ENCODE data around the gene PPM1H. TPM values are rescaled to one million over a fixed set of nuclear protein-coding genes. Genes with fewer than 3 reads are reported as not detected.

Gene PPM1H
- total RNA-seq, 1 experiment from 2014 or later: 12.0 TPM

DNA sequence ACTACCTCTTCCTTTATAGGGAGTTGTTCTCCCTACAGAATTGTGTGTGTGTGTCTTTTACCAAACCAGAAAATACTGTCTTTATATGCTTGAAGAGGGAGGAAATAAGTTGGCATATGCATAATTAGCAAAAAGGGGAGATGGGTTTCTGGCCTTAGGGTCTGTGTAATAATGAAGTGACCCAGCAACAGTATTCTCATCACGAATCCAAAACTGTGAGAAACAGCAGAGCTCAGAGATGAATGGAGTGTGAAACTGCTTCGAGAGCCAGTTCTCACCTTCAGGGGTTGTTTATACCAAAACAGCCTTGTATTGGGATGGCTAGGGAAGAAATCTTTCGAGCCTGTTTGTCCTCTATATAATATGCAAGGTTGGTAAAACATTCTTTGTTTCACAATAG is 240.8 kb downstream of the PPM1H start:
- ChIA-PET POLR2A (ENCODE audit: unreplicated experiment) (interaction anchor here (0.5 kb wide), 1 partner anchor 14 kb away, joined by 3 read pairs; no protein-coding TSS in a partner anchor), CTCF (no interaction called here)
- no peaks in the 10 kb centered on the region for H3K9me3 ChIP-seq (ENCODE audit: low read length)
- H3K4me2 ChIP-seq (ENCODE audit: low read length): no peak overlapping the region
- peaks cover 8% of the 10 kb centered on the region for H3K4me1 ChIP-seq (ENCODE audit: insufficient read depth, low read length)
- H2AFZ ChIP-seq (ENCODE audit: low read length): no peak overlapping the region
- ATAC-seq (no peak), DNase-seq (no peak)
- no peaks in the 10 kb centered on the region for H3K79me2 ChIP-seq (ENCODE audit: low read length)
- peaks cover 3% of the 10 kb centered on the region for H3K36me3 ChIP-seq (ENCODE audit: low read depth, low read length)
- H3K9ac ChIP-seq (ENCODE audit: low read length): no peak overlapping the region
- no TSS peak for BruUV-seq (replicated peaks)
- H3K27ac ChIP-seq (ENCODE audit: low read length): no peak overlapping the region
- intact Hi-C loops (cut with micrococcal nuclease): no loop called here
- no peaks in the 10 kb centered on the region for H3F3A ChIP-seq (ENCODE audit: low read length, unreplicated experiment)
- no peak overlapping the region for H3K4me3 ChIP-seq (ENCODE audit: low read length)
- TF ChIP-seq CTCF (conservative IDR thresholded peaks at IDR 0.05; ENCODE audit: low read depth, low read length) (no peak), EZH2phosphoT487 (IDR thresholded peaks at IDR 0.05; ENCODE audit: borderline replicate concordance, low read length) (no peak), EZH2 (IDR thresholded peaks at IDR 0.05; ENCODE audit: low read length, unreplicated experiment) (no peak)
- H4K20me1 ChIP-seq (ENCODE audit: low read length): no peaks in the 10 kb centered on the region
- no peaks in the 10 kb centered on the region for H3K27me3 ChIP-seq (ENCODE audit: low read length)
- H3K9me2 ChIP-seq (replicated peaks; ENCODE audit: low read length): no peaks in the 10 kb centered on the region

DNA sequence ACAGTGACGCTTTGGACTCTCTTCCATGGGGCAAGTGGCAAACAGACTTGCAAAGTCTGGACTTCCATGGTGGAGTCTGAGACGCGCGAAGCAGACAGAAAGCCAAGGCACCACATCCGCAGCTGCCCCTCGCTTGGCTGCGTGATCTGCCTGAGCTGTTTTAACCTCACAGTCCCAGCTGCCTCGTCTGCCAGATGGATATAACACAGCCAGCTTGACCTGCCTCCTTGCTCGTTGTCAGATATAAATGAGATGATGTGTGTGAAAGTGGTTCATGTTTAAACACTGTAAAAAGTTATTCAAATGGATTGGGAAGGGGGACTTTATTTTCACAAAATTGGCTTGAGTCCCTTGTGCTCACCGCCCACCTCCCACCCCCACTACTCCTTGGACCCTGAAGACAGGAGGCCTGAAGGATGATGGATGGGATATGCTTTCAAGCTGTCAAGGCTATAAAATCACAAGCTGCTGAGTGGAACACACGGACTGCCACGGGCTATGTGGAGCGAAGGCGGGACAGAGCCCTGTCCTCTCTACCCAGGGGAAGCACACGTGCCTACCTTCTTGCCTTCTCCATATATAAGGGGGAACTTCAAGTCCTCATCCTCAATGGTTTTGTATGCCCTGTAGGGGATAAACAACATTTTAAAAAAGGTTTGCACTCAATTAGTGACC is 241.4 kb downstream of the PPM1H start:
- H3K4me3 ChIP-seq (ENCODE audit: low read length): no peak overlapping the region
- H3K9me2 ChIP-seq (replicated peaks; ENCODE audit: low read length): no peaks in the 10 kb centered on the region
- no peaks in the 10 kb centered on the region for H3K27me3 ChIP-seq (ENCODE audit: low read length)
- intact Hi-C loops (cut with micrococcal nuclease): no loop called here
- H2AFZ ChIP-seq (ENCODE audit: low read length): no peak overlapping the region
- no peak overlapping the region for H3K9ac ChIP-seq (ENCODE audit: low read length)
- TF ChIP-seq EZH2phosphoT487 (IDR thresholded peaks at IDR 0.05; ENCODE audit: borderline replicate concordance, low read length): no peak
- TF ChIP-seq EZH2 (IDR thresholded peaks at IDR 0.05; ENCODE audit: low read length, unreplicated experiment): no peak
- no peak for TF ChIP-seq CTCF (conservative IDR thresholded peaks at IDR 0.05; ENCODE audit: low read depth, low read length)
- ChIA-PET CTCF (no interaction called here), POLR2A (ENCODE audit: unreplicated experiment) (interaction anchor here (0.5 kb wide), 1 partner anchor 13 kb away, joined by 3 read pairs; no protein-coding TSS in a partner anchor)
- no peak overlapping the region for H3K27ac ChIP-seq (ENCODE audit: low read length)
- no peak overlapping the region for H3K4me2 ChIP-seq (ENCODE audit: low read length)
- H3K36me3 ChIP-seq (ENCODE audit: low read depth, low read length): peaks cover 6% of the 10 kb centered on the region
- H3K9me3 ChIP-seq (ENCODE audit: low read length): no peaks in the 10 kb centered on the region
- H3F3A ChIP-seq (ENCODE audit: low read length, unreplicated experiment): no peaks in the 10 kb centered on the region
- ATAC-seq: no peak
- peaks cover 4% of the 10 kb centered on the region for H3K4me1 ChIP-seq (ENCODE audit: insufficient read depth, low read length)
- no peaks in the 10 kb centered on the region for H3K79me2 ChIP-seq (ENCODE audit: low read length)
- BruUV-seq (replicated peaks): no TSS peak
- H4K20me1 ChIP-seq (ENCODE audit: low read length): no peaks in the 10 kb centered on the region
- DNase-seq: no peak

GRCh38 chr12:62692884-62693283 is 242.1 kb downstream of the PPM1H start:
- no peak for ATAC-seq
- intact Hi-C loops (cut with micrococcal nuclease): no loop called here
- no peak for DNase-seq
- Histone ChIP-seq H3K4me1 (ENCODE audit: insufficient read depth, low read length) (no peaks in the 10 kb centered on the region; the same call in 1 of the 2 replicates), H3K9me2 (replicated peaks; ENCODE audit: low read length) (no peaks in the 10 kb centered on the region), H3K27ac (ENCODE audit: low read length) (no peak overlapping the region), H3K9ac (ENCODE audit: low read length) (no peak overlapping the region), H2AFZ (ENCODE audit: low read length) (no peak overlapping the region), H3K4me2 (ENCODE audit: low read length) (no peak overlapping the region), H3K36me3 (ENCODE audit: low read depth, low read length) (peaks cover 6% of the 10 kb centered on the region), H3K79me2 (ENCODE audit: low read length) (no peaks in the 10 kb centered on the region), H4K20me1 (ENCODE audit: low read length) (no peaks in the 10 kb centered on the region), H3K27me3 (ENCODE audit: low read length) (no peaks in the 10 kb centered on the region), H3K4me3 (ENCODE audit: low read length) (no peak overlapping the region), H3F3A (ENCODE audit: low read length, unreplicated experiment) (no peaks in the 10 kb centered on the region), H3K9me3 (ENCODE audit: low read length) (no peaks in the 10 kb centered on the region)
- TF ChIP-seq CTCF (conservative IDR thresholded peaks at IDR 0.05; ENCODE audit: low read depth, low read length) (no peak), EZH2 (IDR thresholded peaks at IDR 0.05; ENCODE audit: low read length, unreplicated experiment) (no peak), EZH2phosphoT487 (IDR thresholded peaks at IDR 0.05; ENCODE audit: borderline replicate concordance, low read length) (no peak)
- ChIA-PET CTCF (no interaction called here), POLR2A (ENCODE audit: unreplicated experiment) (no interaction called here)
- no TSS peak for BruUV-seq (replicated peaks)
